Thymus (tissue), 11 donors: Measurements from ENCODE around the gene RAB19. TPM values are rescaled to one million over a fixed set of nuclear protein-coding genes. Genes with fewer than 3 reads are reported as not detected.
A peak's percentile ranks its signal among the peaks of the same experiment; 100 is the strongest.

Experiments
- DNase-seq, 9 donors: peaks; one replicate each; pipeline ENCODE4 v3.0.0-alpha.2; 2013; ENCODE audit warnings: low spot score in 9 of 9, low read depth in 6 of 9, missing footprints in 1 of 9
- H3K27ac ChIP-seq, 2 donors: one replicate each; pipeline ENCODE4 v1.5.1; 2013; ENCODE audit warnings: control low read depth in 1 of 2, low read depth in 1 of 2, low read length in 1 of 2, mild to moderate bottlenecking in 1 of 2, moderate library complexity in 1 of 2
- H3K27me3 ChIP-seq, 2 donors: one replicate each; pipeline ENCODE4 v1.5.1; 2013; ENCODE audit warnings: low read length in 1 of 2; ENCODE audit not compliant: control insufficient read depth in 2 of 2, insufficient read depth in 1 of 2
- H3K36me3 ChIP-seq, 2 donors: one replicate each; pipeline ENCODE4 v1.5.1; 2013; ENCODE audit warnings: low read length in 1 of 2, mild to moderate bottlenecking in 1 of 2, moderate library complexity in 1 of 2; ENCODE audit not compliant: control insufficient read depth in 2 of 2, insufficient read depth in 2 of 2
- H3K4me1 ChIP-seq, 2 donors: one replicate each; pipeline ENCODE4 v1.5.1; 2013; ENCODE audit warnings: low read length in 2 of 2; ENCODE audit not compliant: control insufficient read depth in 2 of 2, insufficient read depth in 2 of 2
- H3K4me3 ChIP-seq, 2 donors: one replicate each; pipeline ENCODE4 v1.5.1; 2013; ENCODE audit warnings: low read length in 2 of 2, control low read depth in 1 of 2, mild to moderate bottlenecking in 1 of 2
- H3K9me3 ChIP-seq, 2 donors: one replicate each; pipeline ENCODE4 v1.5.1; 2013; ENCODE audit warnings: low read length in 1 of 2, mild to moderate bottlenecking in 1 of 2; ENCODE audit not compliant: control insufficient read depth in 2 of 2, insufficient read depth in 1 of 2
- WGBS: extraction: QIAGEN DNeasy Blood & Tissue Kit; methylation state at CpG from one replicate; pipeline ENCODE4 v1.1.7; 2013; 5-methylcytosine and 5-hydroxymethylcytosine counted together
- polyA plus RNA-seq: library from polyadenylated mRNA; stranded (reverse); fragments of 200-250 nt; gene quantifications from one replicate; pipeline ENCODE4 v1.2.3, GENCODE V29; 2013
- total RNA-seq: library from RNA; stranded (reverse); fragments of 120-200 nt; gene quantifications from one replicate; pipeline ENCODE4 v1.2.4, GENCODE V29; 2013
- donor health status: healthy.

Gene RAB19
- total and polyA plus RNA-seq, 2 donors, result 0.50 to 2.5 TPM

GRCh38 chr7:140375892-140376730 lies 27.7 kb upstream of the RAB19 start:
- Histone ChIP-seq H3K36me3 (peaks cover 16 to 28% of the 10 kb centered on the region in 2 donors), H3K27ac (peak overlapping the region; percentile 74 to 85), H3K27me3 (no peaks in the 10 kb centered on the region), H3K9me3 (no peaks in the 10 kb centered on the region), H3K4me3 (peak overlapping the region in 1 of 2 donors; percentile 21), H3K4me1 (peaks cover 0 to 11% of the 10 kb centered on the region in 2 donors)
- peak in 4 of 9 donors; percentile 8 to 57 (median 34) for DNase-seq
- 73% methylated on average over 8 of the region's 8 CpGs for WGBS

GRCh38 chr7:140383954-140384713 lies 19.7 kb upstream of the RAB19 start:
- Histone ChIP-seq H3K4me1 (no peaks in the 10 kb centered on the region), H3K27me3 (no peaks in the 10 kb centered on the region), H3K9me3 (no peaks in the 10 kb centered on the region), H3K4me3 (no peak overlapping the region), H3K36me3 (peaks cover 20 to 24% of the 10 kb centered on the region in 2 donors), H3K27ac (no peak overlapping the region)
- DNase-seq, result no peak
- 96% methylated on average over 6 of the region's 6 CpGs for WGBS

- WGBS, result 90% methylated on average over 1 of the region's 1 CpG
- Histone ChIP-seq H3K4me3 (no peak overlapping the region), H3K9me3 (no peaks in the 10 kb centered on the region), H3K36me3 (peaks cover 14 to 17% of the 10 kb centered on the region in 2 donors), H3K27ac (no peak overlapping the region), H3K27me3 (no peaks in the 10 kb centered on the region), H3K4me1 (no peaks in the 10 kb centered on the region)
- DNase-seq, result no peak
Observed at GRCh38 chr7:140384894-140385545, 18.8 kb upstream of the RAB19 start.

- Histone ChIP-seq H3K27ac (no peak overlapping the region), H3K9me3 (no peaks in the 10 kb centered on the region), H3K36me3 (peaks cover 0 to 3% of the 10 kb centered on the region in 2 donors), H3K4me3 (no peak overlapping the region), H3K4me1 (peaks cover 7 to 10% of the 10 kb centered on the region in 2 donors), H3K27me3 (no peaks in the 10 kb centered on the region)
- DNase-seq, result no peak
- WGBS, result 95% methylated on average over 10 of the region's 10 CpGs
Observed at GRCh38 chr7:140389445-140389844, 14.4 kb upstream of the RAB19 start.

GRCh38 chr7:140390034-140390433 lies 13.8 kb upstream of the RAB19 start:
- peaks cover 0 to 3% of the 10 kb centered on the region in 2 donors for H3K36me3 ChIP-seq
- no peak overlapping the region for H3K27ac ChIP-seq
- H3K4me3 ChIP-seq, result no peak overlapping the region
- WGBS, result 87% methylated on average over 4 of the region's 4 CpGs
- no peak for DNase-seq
- H3K27me3 ChIP-seq, result no peaks in the 10 kb centered on the region
- no peaks in the 10 kb centered on the region for H3K9me3 ChIP-seq
- peaks cover 7 to 10% of the 10 kb centered on the region in 2 donors for H3K4me1 ChIP-seq

- Histone ChIP-seq H3K4me3 (no peak overlapping the region), H3K27ac (peak overlapping the region in 1 of 2 donors; percentile 8)
- peak in 1 of 9 donors; percentile 28 for DNase-seq
Observed at GRCh38 chr7:140390466-140391190, 13.2 kb upstream of the RAB19 start.

GRCh38 chr7:140391634-140392033 lies 12.2 kb upstream of the RAB19 start:
- no peak for DNase-seq
- Histone ChIP-seq H3K9me3 (no peaks in the 10 kb centered on the region), H3K27ac (no peak overlapping the region), H3K4me1 (peaks cover 7 to 10% of the 10 kb centered on the region in 2 donors), H3K36me3 (peaks cover 0 to 3% of the 10 kb centered on the region in 2 donors), H3K27me3 (no peaks in the 10 kb centered on the region), H3K4me3 (no peak overlapping the region)
- WGBS, result 92% methylated on average over 1 of the region's 1 CpG

More at GRCh38 chr7:140390466-140391190, 13.2 kb upstream of the RAB19 start:
- Histone ChIP-seq H3K4me1 (peaks cover 7 to 10% of the 10 kb centered on the region in 2 donors), H3K9me3 (no peaks in the 10 kb centered on the region), H3K27me3 (no peaks in the 10 kb centered on the region), H3K36me3 (peaks cover 0 to 3% of the 10 kb centered on the region in 2 donors)
- WGBS, result 56% methylated on average over 8 of the region's 8 CpGs

- peaks cover 0 to 3% of the 10 kb centered on the region in 2 donors for H3K36me3 ChIP-seq
- H3K4me3 ChIP-seq, result no peak overlapping the region
- no peak for DNase-seq
- H3K27ac ChIP-seq, result no peak overlapping the region
- 98% methylated on average over 12 of the region's 12 CpGs for WGBS
- H3K27me3 ChIP-seq, result no peaks in the 10 kb centered on the region
- H3K4me1 ChIP-seq, result peaks cover 7 to 14% of the 10 kb centered on the region in 2 donors
- no peaks in the 10 kb centered on the region for H3K9me3 ChIP-seq
Observed at GRCh38 chr7:140393756-140394306, 10.0 kb upstream of the RAB19 start.
